IMR-90 (cell line): ENCODE measurements around the gene CCDC63. TPM values are rescaled to one million over a fixed set of nuclear protein-coding genes. Genes with fewer than 3 reads are reported as not detected.

Experiments used
- ATAC-seq: fragments of 200-7000 bp; cut with Tn5 transposase; 2 replicates; pipeline ENCODE4 v1.9.1; 2020; ENCODE audit warnings: low read depth, mild to moderate bottlenecking, moderate library complexity
- Bru-seq: library from RNA; stranded (reverse); fragments of 400-500 nt; gene quantifications from one replicate; lab custom pipeline; 2021; lab: Mats Ljungman, UMichigan
- BruChase-seq, 2 experiments: library from RNA; stranded (reverse); fragments of 400-500 nt; gene quantifications; one replicate each; lab custom pipeline; 2021; lab: Mats Ljungman, UMichigan
- BruUV-seq: library from RNA; stranded (reverse); fragments of 400-500 nt; replicated peaks from 2 replicates; lab custom pipeline; 2021; lab: Mats Ljungman, UMichigan
- CTCF ChIA-PET: fragments of 300-600 bp; formaldehyde crosslinking; extraction: SDS; loops from one replicate; lab custom pipeline; 2021; ENCODE audit warnings: antibody characterized with exemption; lab: Yijun Ruan, JAX
- POLR2A ChIA-PET: fragments of 300-600 bp; sonication (Branson Sonifier 250); formaldehyde crosslinking; loops from one replicate; lab custom pipeline; 2022; ENCODE audit warnings: antibody characterized with exemption; ENCODE audit not compliant: unreplicated experiment; lab: Charles Lee
- DNase-seq: peaks from one replicate; pipeline ENCODE4 v3.0.0; 2013
- H2AFZ ChIP-seq: replicated peaks from 2 replicates; pipeline ENCODE3; 2013; ENCODE audit warnings: low read length, mild to moderate bottlenecking; ENCODE audit not compliant: poor library complexity
- H2AK5ac ChIP-seq: 2 replicates; pipeline ENCODE4 v1.6.1; 2013; ENCODE audit warnings: low read depth, low read length, inconsistent platforms
- H2AK9ac ChIP-seq: replicated peaks from 2 replicates; pipeline ENCODE3; 2013; ENCODE audit warnings: mild to moderate bottlenecking, low read depth, low read length, moderate library complexity; ENCODE audit not compliant: poor library complexity
- H2BK120ac ChIP-seq: 2 replicates; pipeline ENCODE4 v1.6.1; 2013; ENCODE audit warnings: low read depth, low read length, inconsistent platforms
- H2BK15ac ChIP-seq: 3 replicates; pipeline ENCODE4 v1.6.1; 2013; ENCODE audit warnings: low read depth, low read length, inconsistent platforms
- H2BK20ac ChIP-seq: 2 replicates; pipeline ENCODE4 v1.6.1; 2013; ENCODE audit warnings: low read depth, mild to moderate bottlenecking, inconsistent platforms, low read length, moderate library complexity
- H2BK5ac ChIP-seq: 2 replicates; pipeline ENCODE4 v1.6.1; 2013; ENCODE audit warnings: mild to moderate bottlenecking, low read depth, low read length, inconsistent platforms; ENCODE audit not compliant: poor library complexity, severe bottlenecking
- H3K14ac ChIP-seq: replicated peaks from 2 replicates; pipeline ENCODE4 v1.6.1; 2013; ENCODE audit warnings: low read depth, low read length, inconsistent platforms
- H3K18ac ChIP-seq: 2 replicates; pipeline ENCODE4 v1.6.1; 2013; ENCODE audit warnings: low read depth, low read length, control low read depth
- H3K23ac ChIP-seq: 2 replicates; pipeline ENCODE4 v1.6.1; 2013; ENCODE audit warnings: low read depth, low read length, inconsistent platforms
- H3K27ac ChIP-seq: 2 replicates; pipeline ENCODE4 v1.5.1; 2013; ENCODE audit warnings: mild to moderate bottlenecking, control low read depth, low read length; ENCODE audit not compliant: insufficient read depth
- H3K27me3 ChIP-seq: 2 replicates; pipeline ENCODE4 v1.6.1; 2013; ENCODE audit warnings: low read length; ENCODE audit not compliant: control insufficient read depth, insufficient read depth
- H3K36me3 ChIP-seq: 2 replicates; pipeline ENCODE4 v1.6.1; 2013; ENCODE audit warnings: low read length, mixed read lengths; ENCODE audit not compliant: control insufficient read depth, insufficient read depth
- H3K4ac ChIP-seq: 2 replicates; pipeline ENCODE4 v1.6.1; 2013; ENCODE audit warnings: low read depth, low read length, inconsistent platforms
- H3K4me1 ChIP-seq: 2 replicates; pipeline ENCODE4 v1.6.1; 2013; ENCODE audit warnings: low read length, mixed read lengths; ENCODE audit not compliant: control insufficient read depth, insufficient read depth
- H3K4me2 ChIP-seq: 2 replicates; pipeline ENCODE4 v1.6.1; 2013; ENCODE audit warnings: low read depth, mild to moderate bottlenecking, control low read depth, low read length, moderate library complexity
- H3K4me3 ChIP-seq: 2 replicates; pipeline ENCODE4 v1.5.1; 2013; ENCODE audit warnings: low read depth, mild to moderate bottlenecking, control low read depth, low read length, moderate library complexity; ENCODE audit not compliant: insufficient read depth
- H3K56ac ChIP-seq: 2 replicates; pipeline ENCODE4 v1.6.1; 2013; ENCODE audit warnings: low read length, inconsistent platforms; ENCODE audit not compliant: insufficient read depth; ENCODE audit errors: extremely low read depth
- H3K79me1 ChIP-seq, 2 experiments: 2 replicates each; pipeline ENCODE4 v1.6.1; 2013; ENCODE audit warnings: low read length in 2 of 2, inconsistent platforms in 1 of 2, low read depth in 1 of 2
- H3K9ac ChIP-seq: 2 replicates; pipeline ENCODE4 v1.6.1; 2013; ENCODE audit warnings: low read depth, low read length, control low read depth
- H3K9me1 ChIP-seq: 2 replicates; pipeline ENCODE4 v1.6.1; 2013; ENCODE audit warnings: low read length, inconsistent platforms; ENCODE audit not compliant: insufficient read depth
- H3K9me3 ChIP-seq: 2 replicates; pipeline ENCODE4 v1.6.1; 2013; ENCODE audit warnings: low read length; ENCODE audit not compliant: control insufficient read depth, insufficient read depth
- H4K20me1 ChIP-seq: 2 replicates; pipeline ENCODE4 v1.6.1; 2013; ENCODE audit warnings: low read length, inconsistent platforms; ENCODE audit not compliant: insufficient read depth
- H4K5ac ChIP-seq: 2 replicates; pipeline ENCODE4 v1.6.1; 2013; ENCODE audit warnings: mild to moderate bottlenecking, low read depth, low read length, control low read depth
- H4K8ac ChIP-seq, 2 experiments: 2 replicates each; pipeline ENCODE4 v1.6.1; 2013; ENCODE audit warnings: low read depth in 2 of 2, low read length in 2 of 2, control low read depth in 1 of 2, inconsistent platforms in 1 of 2
- H4K91ac ChIP-seq: 2 replicates; pipeline ENCODE4 v1.6.1; 2013; ENCODE audit warnings: low read depth, low read length, inconsistent platforms; ENCODE audit not compliant: insufficient read depth
- CTCF ChIP-seq: conservative IDR thresholded peaks from 2 replicates; pipeline ENCODE4 v1.5.1; 2012; ENCODE audit warnings: mild to moderate bottlenecking, low read depth, low read length, improper control_type of control experiment
- MAFK ChIP-seq: IDR thresholded peaks from 2 replicates; pipeline ENCODE4 v1.6.1; 2012; ENCODE audit warnings: low read depth, low read length, improper control_type of control experiment
- NFE2L2 ChIP-seq: fragments of 150-350 bp; IDR thresholded peaks from 2 replicates; pipeline ENCODE4 v1.6.1; 2016; ENCODE audit warnings: low read depth, mild to moderate bottlenecking, low read length
- WGBS, 2 experiments: methylation state at CpG; one replicate each; pipeline versions ENCODE4 v1.1.5 to v1.1.7; 2013; ENCODE audit warnings: missing lambda C conversion rate in 2 of 2; ENCODE audit not compliant: insufficient read length in 1 of 2; ENCODE audit errors: extremely low coverage in 2 of 2; 5-methylcytosine and 5-hydroxymethylcytosine counted together
- dilution Hi-C: fragments of 300-500 bp; cut with HindIII; formaldehyde crosslinking; loops from one replicate; pipeline ENCODE4 v1.14.3; 2018; ENCODE audit warnings: low sequenced_read_pairs; ENCODE audit not compliant: unreplicated experiment
- in situ Hi-C: fragments of 300-500 bp; cut with MboI; formaldehyde crosslinking; loops from 3 replicates; pipeline ENCODE4 v1.14.3; 2019; ENCODE audit warnings: low sequenced_read_pairs, inconsistent platforms, mixed read lengths
- intact Hi-C: fragments of 100-400 bp; cut with micrococcal nuclease; formaldehyde crosslinking; loops from 2 replicates; pipeline ENCODE4 v1.10.0; 2022
- long read RNA-seq: library from polyadenylated mRNA; unstranded; transcript quantifications from one replicate; pipeline ENCODE4 v2.0.0, GENCODE V29; 2021; ENCODE audit not compliant: unreplicated experiment
- polyA plus RNA-seq, 3 experiments: library from polyadenylated mRNA; depleted of rRNA; stranded (reverse); fragments of >200 nt; gene quantifications; 2 replicates each; pipeline ENCODE4 v1.2.3, GENCODE V29; 2012; ENCODE audit warnings: low replicate concordance in 1 of 3
- total RNA-seq: library from RNA; depleted of rRNA; stranded (reverse); fragments of >200 nt; gene quantifications from 2 replicates; pipeline ENCODE4 v1.2.3, GENCODE V29; 2012; rRNA removed

Gene CCDC63
- total RNA-seq, result not detected in 2 replicates
- polyA plus RNA-seq (2012; rRNA removed), result not detected in 2 replicates
- polyA plus RNA-seq (2012; cell fraction: cytosol; rRNA removed), result not detected in 2 replicates
- not detected in 2 replicates for polyA plus RNA-seq (2012; cell fraction: nucleus; rRNA removed; ENCODE audit: low replicate concordance)
- percentile 14 among the genes with signal in this experiment for Bru-seq, nascent RNA
- percentile 9 among the genes with signal in this experiment for BruChase-seq, experiment 1, labeled RNA remaining after a 6-hour chase
- percentile 8 among the genes with signal in this experiment for BruChase-seq, experiment 2, labeled RNA remaining after a 2-hour chase
- long read RNA-seq, result 0 reads

GRCh38 chr12:110846615-110847566, at the start of gene CCDC63:
Gene CCDC63, plus strand, starts transcription at chr12:110846987. Its CDS starts 5,968 bp downstream, at chr12:110852955.
- H3K4me2 ChIP-seq, result peak within 1 kb of the TSS; percentile 38; the same call in 1 of the 2 replicates
- no peak within 1 kb of the TSS for H3K18ac ChIP-seq
- no peak within 1 kb of the TSS for H3K14ac ChIP-seq
- no peak within 1 kb of the TSS for H4K91ac ChIP-seq
- H3K23ac ChIP-seq, result no peak within 1 kb of the TSS
- WGBS, 2 experiments, result 4% methylated on average over 11 of the region's 60 CpGs; no CpG with 5 or more reads in 1 of the 2 experiments
- H3K79me1 ChIP-seq, result no peaks in the 10 kb centered on the region
- no peak within 1 kb of the TSS for H2BK20ac ChIP-seq
- H3K56ac ChIP-seq, result no peak within 1 kb of the TSS
- no peak within 1 kb of the TSS for H3K9ac ChIP-seq
- no peaks in the 10 kb centered on the region for H3K4me1 ChIP-seq
- H3K4me3 ChIP-seq, result 0 out of 2 replicates have a peak within 1 kb of the TSS, but pooled peaks have one; percentile 2
- ChIA-PET CTCF (no interaction called here), POLR2A (interaction anchor here (0.6 kb wide), 1 partner anchor 9 kb away, joined by 3 read pairs; no protein-coding TSS in a partner anchor)
- H3K27ac ChIP-seq, result no peak within 1 kb of the TSS
- ATAC-seq, result peak; percentile 81
- H4K5ac ChIP-seq, result no peak within 1 kb of the TSS
- peaks cover 30% of the 10 kb centered on the region for H3K27me3 ChIP-seq
- intact Hi-C loops, result no loop called here
- peak within 1 kb of the TSS; percentile 69 for H2AFZ ChIP-seq
- H2BK15ac ChIP-seq, result no peak within 1 kb of the TSS
- H3K9me1 ChIP-seq, result no peaks in the 10 kb centered on the region
- DNase-seq, result no peak
- TF ChIP-seq CTCF (peak; percentile 36), NFE2L2 (no peak), MAFK (no peak)
- no peak within 1 kb of the TSS for H2AK5ac ChIP-seq
- no peaks in the 10 kb centered on the region for H4K20me1 ChIP-seq
- in situ Hi-C loops, result no loop called here
- no peak within 1 kb of the TSS for H4K8ac ChIP-seq
- no peak within 1 kb of the TSS for H2BK120ac ChIP-seq
- no peak within 1 kb of the TSS for H2BK5ac ChIP-seq
- H2AK9ac ChIP-seq, result peak within 1 kb of the TSS; percentile 42
- dilution Hi-C loops, result no loop called here
- H3K9me3 ChIP-seq, result no peaks in the 10 kb centered on the region
- no TSS peak for BruUV-seq
- H3K36me3 ChIP-seq, result no peaks in the 10 kb centered on the region
- no peak within 1 kb of the TSS for H3K4ac ChIP-seq
